ENCODE data around the gene AAGAB.
A peak's percentile ranks its signal among the peaks of the same experiment; 100 is the strongest.
"Not testable (repeated sequence)": the region's sequence is repeated elsewhere in the genome, so short reads cannot be mapped to it uniquely, and the experiment has no call there.

AAGAB gene

DNA sequence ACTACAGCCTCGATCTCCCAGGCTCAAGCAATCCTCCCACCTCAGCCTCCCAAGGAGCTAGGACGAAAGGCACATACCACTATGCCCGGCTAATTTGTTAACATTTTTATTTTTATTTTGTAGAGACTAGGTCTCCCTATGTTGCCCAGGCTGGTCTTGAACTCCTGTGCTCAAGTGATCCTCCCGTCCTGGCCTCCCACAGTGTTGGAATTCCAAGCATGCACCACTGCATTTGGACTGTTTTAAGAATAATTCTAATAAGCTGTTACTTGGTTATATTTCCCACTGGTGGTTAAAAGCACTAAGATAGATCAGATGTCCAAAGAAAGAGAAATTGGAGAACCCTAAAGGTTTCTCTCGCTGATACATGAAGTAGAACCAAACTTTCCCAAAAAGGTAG lies 3.1 kb downstream of the AAGAB start:
- TF ChIP-seq, protein P1, sequence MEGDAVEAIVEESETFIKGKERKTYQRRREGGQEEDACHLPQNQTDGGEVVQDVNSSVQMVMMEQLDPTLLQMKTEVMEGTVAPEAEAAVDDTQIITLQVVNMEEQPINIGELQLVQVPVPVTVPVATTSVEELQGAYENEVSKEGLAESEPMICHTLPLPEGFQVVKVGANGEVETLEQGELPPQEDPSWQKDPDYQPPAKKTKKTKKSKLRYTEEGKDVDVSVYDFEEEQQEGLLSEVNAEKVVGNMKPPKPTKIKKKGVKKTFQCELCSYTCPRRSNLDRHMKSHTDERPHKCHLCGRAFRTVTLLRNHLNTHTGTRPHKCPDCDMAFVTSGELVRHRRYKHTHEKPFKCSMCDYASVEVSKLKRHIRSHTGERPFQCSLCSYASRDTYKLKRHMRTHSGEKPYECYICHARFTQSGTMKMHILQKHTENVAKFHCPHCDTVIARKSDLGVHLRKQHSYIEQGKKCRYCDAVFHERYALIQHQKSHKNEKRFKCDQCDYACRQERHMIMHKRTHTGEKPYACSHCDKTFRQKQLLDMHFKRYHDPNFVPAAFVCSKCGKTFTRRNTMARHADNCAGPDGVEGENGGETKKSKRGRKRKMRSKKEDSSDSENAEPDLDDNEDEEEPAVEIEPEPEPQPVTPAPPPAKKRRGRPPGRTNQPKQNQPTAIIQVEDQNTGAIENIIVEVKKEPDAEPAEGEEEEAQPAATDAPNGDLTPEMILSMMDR (IDR thresholded peaks at IDR 0.05; ENCODE audit: low read length), result no peak
- no peak for TF ChIP-seq EZH2phosphoT487 (IDR thresholded peaks at IDR 0.05; ENCODE audit: low read length)
- TF ChIP-seq EZH2 (optimal IDR thresholded peaks at IDR 0.05; ENCODE audit: low read depth, low read length), result no peak
- Histone ChIP-seq H3K4me1 (ENCODE audit: low read length) (0 out of 2 replicates have a peak, but pooled peaks cover 4% of the 10 kb centered on the region), H3K9me3 (replicated peaks; ENCODE audit: insufficient read depth, low read length) (no peaks in the 10 kb centered on the region), H3K4me3 (ENCODE audit: low read length) (no peak overlapping the region), H3K9ac (ENCODE audit: low read length) (no peak overlapping the region), H3K36me3 (replicated peaks; ENCODE audit: insufficient read depth, low read length) (no peaks in the 10 kb centered on the region), H3K9me2 (replicated peaks; ENCODE audit: insufficient read depth, low read length) (no peaks in the 10 kb centered on the region), H3K27me3 (replicated peaks; ENCODE audit: insufficient read depth, low read length) (no peaks in the 10 kb centered on the region), H3F3A (ENCODE audit: insufficient read depth, low read length) (peaks cover 23% of the 10 kb centered on the region), H3K4me2 (ENCODE audit: low read depth, low read length) (no peak overlapping the region), H4K20me1 (ENCODE audit: insufficient read depth, low read length) (no peaks in the 10 kb centered on the region), H2AFZ (ENCODE audit: low read length) (no peak overlapping the region), H3K79me2 (ENCODE audit: low read length) (peaks cover 78% of the 10 kb centered on the region), H3K27ac (ENCODE audit: low read length) (no peak overlapping the region)
- no peak for DNase-seq

DNA sequence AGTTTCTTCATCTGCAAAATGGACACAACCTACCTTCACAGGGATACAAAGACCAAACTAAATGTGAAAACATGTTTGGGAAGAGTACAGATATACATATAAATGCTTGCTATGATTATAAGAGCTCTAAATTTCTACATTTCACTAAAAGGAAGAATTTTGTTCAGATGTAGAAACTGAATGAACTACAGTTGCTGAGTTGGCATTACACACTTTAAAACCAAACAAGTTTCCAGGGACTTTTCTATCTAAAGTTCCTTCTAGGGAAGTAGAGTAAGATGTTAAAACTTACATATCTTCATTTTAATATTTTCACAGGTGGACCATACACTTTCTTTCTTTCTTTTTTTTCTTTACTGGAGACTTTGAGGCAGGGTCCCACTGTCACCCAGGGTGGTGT lies 4.6 kb downstream of the AAGAB start:
- no peaks in the 10 kb centered on the region for H3K9me2 ChIP-seq (replicated peaks; ENCODE audit: insufficient read depth, low read length)
- H3K4me2 ChIP-seq (ENCODE audit: low read depth, low read length), result peak overlapping the region; percentile 68
- 0 out of 2 replicates have a peak, but pooled peaks cover 4% of the 10 kb centered on the region for H3K4me1 ChIP-seq (ENCODE audit: low read length)
- H2AFZ ChIP-seq (ENCODE audit: low read length), result no peak overlapping the region
- no peaks in the 10 kb centered on the region for H3K36me3 ChIP-seq (replicated peaks; ENCODE audit: insufficient read depth, low read length)
- peak overlapping the region; percentile 32; the same call in 1 of the 2 replicates for H3K4me3 ChIP-seq (ENCODE audit: low read length)
- no peaks in the 10 kb centered on the region for H4K20me1 ChIP-seq (ENCODE audit: insufficient read depth, low read length)
- peaks cover 93% of the 10 kb centered on the region for H3K79me2 ChIP-seq (ENCODE audit: low read length)
- DNase-seq, result peak; percentile 30
- H3F3A ChIP-seq (ENCODE audit: insufficient read depth, low read length), result peaks cover 16% of the 10 kb centered on the region; the same call in 1 of the 2 replicates
- peak overlapping the region; percentile 63; the same call in 1 of the 2 replicates for H3K27ac ChIP-seq (ENCODE audit: low read length)
- H3K9ac ChIP-seq (ENCODE audit: low read length), result peak overlapping the region; percentile 29; the same call in 1 of the 2 replicates
- no peaks in the 10 kb centered on the region for H3K9me3 ChIP-seq (replicated peaks; ENCODE audit: insufficient read depth, low read length)
- H3K27me3 ChIP-seq (replicated peaks; ENCODE audit: insufficient read depth, low read length), result no peaks in the 10 kb centered on the region
- no peak for TF ChIP-seq EZH2phosphoT487 (IDR thresholded peaks at IDR 0.05; ENCODE audit: low read length)
- no peak for TF ChIP-seq EZH2 (optimal IDR thresholded peaks at IDR 0.05; ENCODE audit: low read depth, low read length)
- TF ChIP-seq, protein P1 (IDR thresholded peaks at IDR 0.05; ENCODE audit: low read length), result no peak

DNA sequence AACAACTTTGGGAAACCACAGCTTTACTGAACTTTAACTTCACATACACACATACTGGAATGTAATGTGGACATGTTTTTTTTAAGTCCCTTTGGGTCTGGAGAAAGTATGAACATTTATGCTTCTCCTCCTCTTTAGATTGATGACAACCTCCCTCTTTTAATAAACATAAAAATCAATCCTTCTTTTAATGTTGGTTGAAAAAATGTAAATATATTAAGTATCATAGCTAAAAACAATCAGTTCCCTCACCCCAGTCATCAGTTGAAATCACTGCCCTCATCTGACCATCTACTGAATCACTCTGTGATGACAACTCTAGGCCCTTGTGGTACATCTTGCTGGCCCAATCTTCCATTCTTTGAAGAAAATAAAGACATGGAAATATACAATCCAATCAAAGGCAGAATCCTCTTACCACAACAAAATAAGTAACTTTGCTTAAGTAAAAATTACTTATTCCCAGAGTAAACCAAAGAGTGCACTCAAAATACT lies 6.4 kb downstream of the AAGAB start:
- H3K9me2 ChIP-seq (replicated peaks; ENCODE audit: insufficient read depth, low read length), result no peaks in the 10 kb centered on the region
- H3K79me2 ChIP-seq (ENCODE audit: low read length), result peaks cover 97% of the 10 kb centered on the region
- H3K27me3 ChIP-seq (replicated peaks; ENCODE audit: insufficient read depth, low read length), result no peaks in the 10 kb centered on the region
- peaks cover 15% of the 10 kb centered on the region for H3K4me1 ChIP-seq (ENCODE audit: low read length)
- H4K20me1 ChIP-seq (ENCODE audit: insufficient read depth, low read length), result no peaks in the 10 kb centered on the region
- no peak overlapping the region for H3K4me3 ChIP-seq (ENCODE audit: low read length)
- DNase-seq, result no peak
- peaks cover 8% of the 10 kb centered on the region; the same call in 1 of the 2 replicates for H3F3A ChIP-seq (ENCODE audit: insufficient read depth, low read length)
- H3K4me2 ChIP-seq (ENCODE audit: low read depth, low read length), result no peak overlapping the region
- H3K36me3 ChIP-seq (replicated peaks; ENCODE audit: insufficient read depth, low read length), result no peaks in the 10 kb centered on the region
- no peaks in the 10 kb centered on the region for H3K9me3 ChIP-seq (replicated peaks; ENCODE audit: insufficient read depth, low read length)
- H3K9ac ChIP-seq (ENCODE audit: low read length), result no peak overlapping the region
- no peak for TF ChIP-seq EZH2 (optimal IDR thresholded peaks at IDR 0.05; ENCODE audit: low read depth, low read length)
- TF ChIP-seq EZH2phosphoT487 (IDR thresholded peaks at IDR 0.05; ENCODE audit: low read length), result no peak
- TF ChIP-seq, protein P1 (IDR thresholded peaks at IDR 0.05; ENCODE audit: low read length), result no peak
- H2AFZ ChIP-seq (ENCODE audit: low read length), result no peak overlapping the region
- H3K27ac ChIP-seq (ENCODE audit: low read length), result no peak overlapping the region

DNA sequence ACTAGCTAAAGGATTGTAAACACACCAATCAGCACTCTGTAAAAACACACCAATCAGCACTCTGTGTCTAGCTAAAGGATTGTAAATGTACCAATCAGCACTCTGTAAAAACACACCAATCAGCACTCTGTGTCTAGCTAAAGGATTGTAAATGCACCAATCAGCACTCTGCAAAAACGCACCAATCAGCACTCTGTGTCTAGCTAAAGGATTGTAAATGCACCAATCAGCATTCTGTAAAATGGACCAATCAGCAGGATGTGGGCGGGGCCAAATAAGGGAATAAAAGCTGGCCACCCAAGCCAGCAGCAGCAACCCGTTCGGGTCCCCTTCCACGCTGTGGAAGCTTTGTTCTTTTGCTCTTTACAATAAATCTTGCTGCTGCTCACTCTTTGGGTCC lies 7.9 kb downstream of the AAGAB start:
- DNase-seq; H3K9ac ChIP-seq (ENCODE audit: low read length); H3K9me3 ChIP-seq (replicated peaks; ENCODE audit: insufficient read depth, low read length); H3K4me3 ChIP-seq (ENCODE audit: low read length); H3K4me2 ChIP-seq (ENCODE audit: low read depth, low read length); H3K36me3 ChIP-seq (replicated peaks; ENCODE audit: insufficient read depth, low read length); H2AFZ ChIP-seq (ENCODE audit: low read length); H3K27ac ChIP-seq (ENCODE audit: low read length); H4K20me1 ChIP-seq (ENCODE audit: insufficient read depth, low read length); H3K9me2 ChIP-seq (replicated peaks; ENCODE audit: insufficient read depth, low read length); H3K27me3 ChIP-seq (replicated peaks; ENCODE audit: insufficient read depth, low read length): not testable (repeated sequence)
- Histone ChIP-seq H3K4me1 (ENCODE audit: low read length) (peaks cover 26% of the 10 kb centered on the region), H3F3A (ENCODE audit: insufficient read depth, low read length) (peaks cover 14% of the 10 kb centered on the region), H3K79me2 (ENCODE audit: low read length) (peaks cover 90% of the 10 kb centered on the region)
